HG02981 (cell line): ENCODE data around the gene HOATZ.

ENCODE experiments used
- ATAC-seq: cut with Tn5 transposase; IDR thresholded peaks from one replicate; pipeline ENCODE4 v1.9.1; 2021; ENCODE audit warnings: mild to moderate bottlenecking, moderate library complexity; ENCODE audit not compliant: unreplicated experiment

Gene HOATZ

GRCh38 chr11:111548525-111548924, 33.9 kb downstream of the HOATZ start:
- no peak for ATAC-seq

DNA sequence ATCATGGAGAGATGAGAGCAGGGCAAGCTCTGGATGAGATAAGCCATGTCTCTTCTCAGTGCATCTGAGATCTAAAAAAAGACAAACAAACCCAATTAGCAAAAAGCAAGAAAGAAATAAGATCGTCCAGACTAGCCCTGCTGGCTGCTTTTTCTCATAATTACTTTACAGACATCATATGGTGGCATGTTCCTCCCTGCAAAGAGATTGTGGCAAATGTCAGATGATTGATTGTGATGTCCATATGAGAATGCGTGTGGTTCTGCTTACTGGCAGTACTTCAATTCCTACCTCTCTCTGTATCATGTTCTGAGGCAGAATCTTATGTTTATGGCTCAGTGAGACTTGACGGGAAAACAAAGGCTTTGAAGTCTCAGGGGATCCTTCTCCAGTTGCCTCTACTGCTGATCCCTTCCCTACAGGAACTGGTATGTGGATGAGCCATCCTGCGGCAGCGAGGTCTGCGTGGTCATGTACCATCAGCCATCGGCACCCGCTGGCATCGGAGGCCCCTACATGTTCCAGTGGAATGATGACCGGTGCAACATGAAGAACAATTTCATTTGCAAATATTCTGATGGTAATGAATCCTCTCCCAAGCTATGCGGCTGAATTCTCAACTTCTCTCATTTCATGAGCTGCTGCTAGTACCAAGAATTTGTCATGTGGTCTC, 34.8 kb downstream of the HOATZ start:
- no peak for ATAC-seq

DNA sequence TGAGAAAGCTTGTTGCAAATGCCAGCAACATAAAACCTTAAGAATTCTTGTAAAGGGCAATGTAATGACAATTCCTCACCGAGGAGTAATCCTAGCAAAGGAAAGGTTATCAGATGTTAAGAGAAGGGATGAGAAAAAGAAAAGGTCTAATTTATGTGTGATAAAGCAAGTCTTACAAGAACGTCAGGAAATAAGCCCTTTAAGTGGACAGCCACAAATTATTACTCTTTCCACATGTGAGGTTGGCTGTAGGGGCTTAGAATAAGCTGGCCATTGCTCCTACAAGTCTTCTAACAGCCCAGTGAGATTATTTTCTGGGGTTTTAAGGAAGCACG, 35.3 kb downstream of the HOATZ start:
- no peak for ATAC-seq

DNA sequence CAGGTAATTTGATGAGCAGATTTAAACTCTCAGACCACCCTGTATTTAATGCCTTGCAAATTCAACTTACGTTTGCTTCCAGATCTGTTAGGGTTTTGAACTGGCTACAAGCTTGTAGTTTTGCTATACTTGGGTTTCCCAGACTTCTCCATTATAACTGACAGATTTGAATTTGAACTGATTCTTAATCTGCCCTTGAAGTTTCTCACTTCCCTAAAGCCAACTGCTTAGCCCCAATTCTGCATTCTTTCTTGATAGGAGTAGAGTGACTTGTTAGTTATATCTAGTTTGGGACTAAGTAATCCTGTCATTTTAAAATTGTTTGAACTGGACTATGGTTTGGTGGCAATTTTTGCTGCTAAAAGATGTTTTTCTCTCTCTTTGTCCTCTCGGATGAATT, 35.7 kb downstream of the HOATZ start:
- no peak for ATAC-seq

- ATAC-seq, result no peak
Measured at GRCh38 chr11:111554532-111554931, 40.0 kb downstream of the HOATZ start.

- no peak for ATAC-seq
Measured at GRCh38 chr11:111555255-111555654, 40.7 kb downstream of the HOATZ start.

DNA sequence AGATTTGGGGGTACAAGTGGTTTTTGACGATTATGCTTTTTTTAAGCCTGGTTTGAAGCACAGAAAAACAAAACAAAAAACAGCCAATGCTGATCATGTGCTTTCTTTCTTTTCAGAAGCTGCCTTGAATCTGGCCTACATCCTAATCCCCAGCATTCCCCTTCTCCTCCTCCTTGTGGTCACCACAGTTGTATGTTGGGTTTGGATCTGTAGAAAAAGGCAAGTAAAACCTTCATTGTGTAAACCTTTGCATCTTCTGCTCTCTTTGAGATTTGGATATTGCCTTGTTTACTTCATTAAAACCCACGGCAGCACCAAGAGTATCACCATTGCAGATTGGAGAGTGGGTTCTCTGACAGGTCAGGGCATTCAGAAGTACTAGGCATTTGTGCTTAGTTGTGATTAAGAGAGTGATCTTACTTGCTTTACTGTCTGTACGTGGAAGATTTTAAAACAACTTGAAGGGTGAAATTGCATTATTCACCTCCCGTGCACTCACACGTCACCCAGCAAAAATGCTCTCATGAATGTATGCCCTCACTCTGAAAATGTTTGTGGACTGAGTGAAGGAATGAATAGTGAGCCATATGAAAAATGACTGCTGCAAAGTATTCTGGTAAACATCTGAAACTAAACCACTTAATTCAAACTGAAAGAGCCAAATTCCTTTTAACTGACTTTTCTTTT, 43.0 kb downstream of the HOATZ start:
- no peak for ATAC-seq

GRCh38 chr11:111559800-111560464, 45.4 kb downstream of the HOATZ start:
- no peak for ATAC-seq

- ATAC-seq, result no peak
Measured at GRCh38 chr11:111560800-111561199, 46.2 kb downstream of the HOATZ start.

DNA sequence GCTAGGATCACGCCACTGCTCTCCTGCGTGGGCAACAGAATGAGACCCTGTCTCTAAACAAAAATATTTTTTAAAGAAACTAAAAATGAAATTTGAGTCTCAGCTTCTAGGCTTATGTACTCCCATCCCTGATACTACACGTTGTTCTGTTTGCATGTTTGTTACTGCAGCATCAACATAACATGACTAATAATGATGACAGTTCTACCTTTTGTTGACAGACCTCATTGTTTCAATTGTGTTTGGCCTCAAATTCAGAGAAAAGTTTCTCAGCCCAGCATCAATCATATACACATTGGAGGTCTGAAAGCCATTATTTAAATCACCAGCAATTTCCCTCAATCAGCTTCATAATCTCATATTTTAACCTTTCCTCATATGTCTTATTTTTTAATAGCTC, 46.7 kb downstream of the HOATZ start:
- no peak for ATAC-seq

GRCh38 chr11:111561791-111562325, 47.3 kb downstream of the HOATZ start:
- ATAC-seq, result no peak

DNA sequence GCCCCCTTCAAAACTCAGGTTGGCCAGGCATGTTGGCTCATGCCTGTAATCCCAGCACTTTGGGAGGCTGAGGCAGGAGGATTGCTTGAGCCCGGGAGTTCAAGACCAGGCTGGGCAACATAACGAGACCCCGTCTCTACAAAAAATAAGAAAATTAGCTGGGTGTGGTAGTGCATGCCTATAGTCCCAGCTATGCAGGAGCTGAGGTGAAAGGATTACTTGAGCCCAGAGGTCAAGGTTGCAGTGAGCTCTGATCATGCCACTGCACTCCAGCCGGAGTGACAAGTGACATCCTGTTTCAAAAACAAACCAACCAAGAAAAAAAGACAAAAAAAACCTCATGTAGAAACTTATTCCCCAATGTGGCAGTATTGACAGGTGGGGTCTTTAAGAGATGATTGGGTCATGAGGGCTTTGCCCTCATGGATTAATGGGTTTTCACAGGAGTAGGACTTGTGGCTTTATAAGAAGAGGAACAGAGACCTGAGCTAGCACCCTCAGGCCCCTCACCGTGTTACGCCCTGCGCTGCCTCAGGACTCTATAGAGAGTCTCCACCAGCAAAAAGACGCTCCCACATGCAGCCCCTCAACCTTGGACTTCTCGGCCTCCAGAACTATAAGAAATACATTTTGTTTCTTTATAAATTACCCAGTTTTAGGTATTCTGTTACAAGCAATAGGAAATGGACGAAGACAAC, 48.3 kb downstream of the HOATZ start:
- no peak for ATAC-seq

DNA sequence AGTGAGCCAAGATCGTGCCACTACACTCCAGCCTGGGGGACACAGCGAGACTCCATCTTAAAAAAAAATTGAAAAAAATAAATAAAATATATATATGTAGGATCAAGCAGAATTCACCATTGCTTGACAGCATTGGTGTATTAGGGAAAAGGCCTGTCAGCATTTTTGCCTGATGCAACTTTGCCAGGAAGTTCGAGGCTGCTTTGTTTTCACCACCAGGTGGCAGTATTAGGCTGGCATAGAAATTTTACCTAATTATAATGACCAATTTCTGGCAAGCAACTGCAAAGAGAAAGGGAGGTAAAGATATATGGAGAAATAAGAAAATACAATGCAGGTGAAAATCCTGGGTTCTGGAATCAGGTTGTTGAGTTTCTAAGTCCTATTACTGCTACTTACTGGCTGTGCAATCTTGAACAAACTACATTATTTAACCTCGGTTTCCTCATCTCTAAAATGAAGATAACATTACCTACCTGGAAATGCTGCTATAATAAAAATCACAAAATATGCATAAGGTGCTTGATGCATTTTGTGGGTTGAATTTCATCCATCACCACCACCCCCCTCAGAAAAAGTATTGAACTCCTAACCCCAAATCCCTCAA, 50.6 kb downstream of the HOATZ start:
- no peak for ATAC-seq

GRCh38 chr11:111566324-111566723, 51.7 kb downstream of the HOATZ start:
- ATAC-seq, result no peak

DNA sequence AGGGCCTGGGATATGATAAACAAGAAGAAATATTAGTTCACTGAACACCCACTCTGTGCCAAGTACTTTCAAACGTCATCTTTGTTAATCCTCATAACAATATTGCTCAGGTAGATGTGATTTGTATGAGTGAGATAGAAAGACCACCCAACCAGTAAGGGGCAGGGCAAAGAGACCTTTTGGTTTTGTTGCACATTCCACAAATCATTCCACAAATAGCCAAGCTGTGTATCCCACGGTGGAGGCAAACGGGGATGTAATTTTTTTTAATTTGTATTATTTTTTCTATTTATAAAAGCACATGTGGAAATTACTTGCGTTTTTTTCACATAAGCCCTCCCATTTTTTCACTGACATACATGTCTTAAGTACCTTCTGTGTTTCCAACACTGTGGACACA, 54.9 kb downstream of the HOATZ start:
- ATAC-seq, result no peak

DNA sequence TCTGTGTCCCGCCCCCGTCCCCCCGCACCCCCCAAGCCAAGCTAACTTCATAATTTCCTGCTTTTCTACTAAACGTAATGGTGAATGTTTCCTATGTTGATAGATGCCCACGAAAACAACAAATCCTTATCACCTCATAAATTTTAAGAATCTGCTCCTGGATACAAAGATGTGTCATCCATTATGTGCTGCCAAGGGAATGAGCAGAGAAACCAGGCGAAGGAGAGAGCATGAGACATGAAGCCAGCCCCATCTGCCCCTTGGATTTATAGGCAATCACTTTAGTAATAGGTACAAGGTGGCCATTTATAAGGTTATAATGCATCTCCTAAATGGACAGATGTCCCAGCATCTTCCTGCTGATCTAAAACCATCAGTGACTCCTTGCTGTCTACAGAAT, 56.2 kb downstream of the HOATZ start:
- ATAC-seq, result no peak

DNA sequence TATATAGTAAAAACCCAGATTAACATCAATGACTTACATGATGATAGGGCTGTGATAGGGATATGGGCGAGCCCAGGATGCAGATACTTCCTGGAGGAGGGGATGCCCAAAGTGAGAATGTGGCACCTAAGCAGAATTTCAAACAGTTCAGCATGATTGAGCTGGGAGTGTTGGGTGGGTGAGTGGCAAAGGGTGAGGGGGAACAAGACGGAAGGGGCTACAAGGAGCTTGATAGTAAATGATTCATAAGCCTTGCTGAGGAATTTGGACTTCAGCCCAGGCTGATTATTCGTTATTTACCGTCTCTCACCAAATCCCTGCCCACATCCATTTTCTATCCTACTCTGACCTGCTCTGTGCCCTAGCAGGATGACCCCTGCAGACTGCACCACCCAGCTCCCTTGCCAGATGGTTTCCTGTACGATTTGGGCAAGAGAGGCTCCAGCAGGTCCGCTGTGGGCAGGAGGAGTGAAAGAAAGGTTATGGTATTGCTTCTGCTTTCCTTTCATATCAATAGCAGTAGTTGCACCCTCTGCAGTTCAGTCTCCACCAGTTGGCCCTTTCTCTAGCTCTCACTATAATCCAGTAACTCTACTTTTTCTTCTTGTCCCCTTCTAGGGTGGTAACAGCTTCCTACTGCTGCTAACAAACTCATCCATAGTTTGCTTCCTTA, 57.4 kb downstream of the HOATZ start:
- ATAC-seq, result no peak

DNA sequence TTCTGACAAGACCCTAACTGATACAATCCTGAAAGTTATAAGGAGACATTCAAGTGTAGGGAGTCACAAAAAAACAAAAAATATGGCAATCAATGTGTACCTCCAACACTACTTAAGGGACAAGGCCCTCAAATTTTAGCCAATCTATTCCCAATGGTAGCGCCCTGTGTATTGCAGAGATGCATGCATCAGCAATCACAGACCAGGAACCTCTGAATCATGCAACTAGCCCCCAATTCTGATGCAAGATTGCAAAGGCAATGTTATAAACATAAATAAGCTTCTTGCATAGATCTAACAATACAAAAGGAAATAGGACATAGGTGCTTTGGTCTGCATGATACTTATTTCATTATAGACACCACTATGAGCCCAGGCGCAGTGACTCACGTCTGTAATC, 58.0 kb downstream of the HOATZ start:
- no peak for ATAC-seq

DNA sequence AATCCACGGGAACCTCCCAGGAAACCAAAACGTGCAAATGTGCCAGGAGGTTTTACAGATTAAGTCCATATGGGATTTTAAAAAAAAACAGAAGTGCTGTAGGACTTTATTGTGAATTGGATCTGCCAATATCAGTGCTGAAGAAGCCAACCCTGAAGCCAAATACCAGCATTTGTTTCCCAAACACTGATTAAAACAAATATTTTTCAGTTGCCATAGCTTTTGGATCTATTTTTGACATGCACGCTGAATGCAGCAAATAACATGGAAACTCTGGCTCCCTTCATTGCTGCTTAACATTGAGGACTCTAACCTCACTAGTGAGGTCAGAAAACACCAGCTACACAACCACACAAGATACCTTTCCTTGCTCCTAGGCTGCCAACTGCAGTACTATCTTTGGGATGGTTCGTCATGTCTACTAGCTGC, 59.3 kb downstream of the HOATZ start:
- no peak for ATAC-seq

DNA sequence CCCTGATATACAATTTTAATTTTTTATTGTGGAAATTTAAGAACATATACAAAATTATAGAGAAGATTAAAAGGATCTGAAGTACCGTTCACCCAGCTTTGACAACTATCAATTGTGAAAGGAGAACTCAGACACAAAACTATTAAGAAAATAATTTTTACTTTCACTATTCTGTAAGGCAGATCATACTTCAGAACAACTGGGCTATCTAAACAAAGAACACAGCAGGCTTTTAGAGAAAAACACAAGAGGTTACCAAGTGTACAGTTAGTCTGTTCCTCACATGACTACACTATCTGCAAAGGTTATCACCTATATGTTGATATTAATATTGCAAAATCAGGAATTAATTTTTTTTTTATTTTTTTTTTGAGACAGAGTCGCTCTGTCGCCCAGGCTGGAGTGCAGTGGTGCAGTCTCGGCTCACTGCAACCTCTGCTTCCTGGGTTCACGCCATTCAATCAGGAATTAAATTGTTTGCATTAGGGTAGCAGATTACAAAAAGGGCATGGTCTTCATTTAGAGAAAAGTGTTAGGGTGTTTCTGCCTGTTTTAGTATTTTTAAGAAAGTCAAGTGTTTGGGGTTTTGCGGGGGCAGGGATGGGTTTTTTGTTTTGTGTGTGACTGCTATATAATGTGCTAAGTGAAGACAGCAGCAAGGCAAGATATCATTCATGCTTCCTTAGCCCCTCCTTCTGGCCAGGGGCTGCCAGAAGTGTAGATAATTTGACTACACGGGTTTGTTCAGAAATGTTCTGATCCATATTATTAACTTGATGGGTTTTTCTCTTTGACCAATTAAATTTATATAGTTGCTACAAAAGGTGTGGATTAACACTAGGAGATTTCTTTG, 60.0 kb downstream of the HOATZ start:
- ATAC-seq, result no peak
